Activated T-cell treated with anti-CD3 and anti-CD28 coated beads, Interleukin-2, amount 50 U/mL, for 1 hour (primary cell): ENCODE results near the gene CA14.
A peak's percentile ranks its signal among the peaks of the same experiment; 100 is the strongest.
"Not testable (repeated sequence)": the region's sequence is repeated elsewhere in the genome, so short reads cannot be mapped to it uniquely, and the experiment has no call there.

ENCODE experiments used
- DNase-seq: peaks from one replicate; pipeline ENCODE4 v3.0.0-alpha.2; 2020

Gene CA14

DNA sequence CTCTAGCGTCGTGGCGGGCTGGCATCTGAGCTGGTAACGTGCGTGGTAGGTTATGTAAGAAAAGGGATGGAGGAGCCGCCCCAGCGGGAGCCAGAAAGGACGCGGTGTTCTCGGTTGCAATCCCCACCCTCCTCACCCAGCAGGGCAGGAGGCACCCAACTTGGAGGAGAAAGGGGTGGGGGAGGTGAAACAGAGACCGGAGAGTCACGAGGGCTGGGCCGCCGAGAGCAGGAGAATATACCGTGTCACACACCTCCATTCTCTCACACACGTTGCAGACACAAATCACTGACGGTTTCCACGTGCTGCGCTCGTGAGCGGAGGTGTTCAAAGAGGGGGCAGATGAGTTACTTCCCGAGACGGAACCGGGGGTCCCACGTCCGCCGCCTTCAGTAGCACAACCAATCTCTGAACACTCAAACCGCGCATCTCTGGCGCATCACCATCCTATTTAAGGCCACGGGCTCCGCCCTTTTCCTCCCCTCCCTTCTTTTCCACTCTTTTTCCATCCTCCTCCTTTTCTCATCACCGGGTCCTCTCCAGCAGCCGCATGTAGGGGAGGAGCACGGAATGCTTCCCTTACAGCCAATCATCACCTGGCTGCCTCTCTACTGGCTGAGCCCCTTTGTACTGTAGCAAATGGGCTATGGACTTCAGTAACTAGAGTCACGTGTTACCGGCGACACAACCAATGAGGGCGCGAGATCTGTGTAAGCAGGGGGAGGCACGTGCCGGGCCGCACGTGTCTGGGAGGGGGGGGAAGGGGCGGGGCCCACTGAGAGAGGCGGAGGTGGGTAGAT is 24.4 kb downstream of the CA14 start, which contains the start of gene CIART:
CIART (plus strand) TSS at position 797 of the 800 bp plus-strand sequence. CDS start 714 bp downstream, outside the sequence.
- peak; percentile 72 for DNase-seq

DNA sequence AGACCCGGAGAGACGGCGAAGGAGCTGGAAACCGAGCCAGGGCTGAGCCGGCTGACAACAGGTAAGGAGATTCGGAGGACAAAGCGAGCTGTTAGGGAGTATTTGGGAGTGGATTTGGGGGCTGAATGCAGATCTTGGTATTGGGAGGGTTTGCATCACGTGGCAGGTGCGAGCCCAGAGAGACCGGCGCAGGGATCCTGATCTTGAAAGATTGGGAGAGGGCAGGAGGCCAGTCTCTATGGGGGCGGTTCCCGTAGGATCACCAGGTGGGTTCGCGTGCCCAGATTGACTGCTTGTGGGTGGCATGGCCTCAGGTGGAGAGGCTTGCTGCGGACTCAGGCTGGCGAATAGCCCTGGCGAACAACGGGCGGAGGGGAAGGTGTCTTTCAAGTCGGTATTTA is 25.0 kb downstream of the CA14 start:
- DNase-seq = no peak

DNA sequence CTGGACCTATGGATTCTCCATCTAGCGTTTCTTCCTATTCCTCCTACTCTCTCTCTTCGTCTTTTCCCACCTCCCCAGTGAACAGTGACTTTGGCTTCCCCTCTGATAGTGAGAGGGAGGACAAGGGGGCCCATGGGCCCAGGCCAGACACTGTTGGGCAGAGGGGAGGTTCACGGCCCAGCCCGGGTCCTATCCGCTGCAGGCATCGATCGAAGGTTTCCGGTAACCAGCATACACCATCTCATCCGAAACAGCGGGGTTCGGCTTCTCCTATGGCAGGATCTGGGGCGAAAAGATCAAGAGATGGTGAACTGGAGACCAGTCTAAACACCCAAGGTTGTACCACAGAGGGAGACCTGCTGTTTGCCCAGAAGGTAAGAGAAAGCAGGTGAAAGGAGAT is 25.7 kb downstream of the CA14 start:
- DNase-seq = no peak

DNA sequence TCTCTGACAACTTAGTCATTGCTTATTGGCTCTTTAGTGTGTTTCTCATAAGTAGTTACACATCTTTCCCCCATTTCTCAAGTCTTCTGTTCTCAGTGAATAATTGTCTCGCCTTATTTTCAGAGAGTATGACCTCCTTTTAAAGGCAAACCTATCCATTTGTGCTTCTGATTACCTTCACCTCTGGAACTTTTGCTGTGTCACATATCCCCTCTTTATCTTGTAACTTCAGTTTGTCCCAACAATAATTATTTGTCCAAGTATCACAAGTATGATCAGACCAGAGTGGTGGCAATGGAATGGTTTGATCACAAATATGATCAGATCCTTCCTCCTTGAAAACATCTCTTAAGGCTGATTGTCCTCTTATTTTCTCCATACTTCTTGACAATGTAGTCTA is 30.8 kb downstream of the CA14 start:
- DNase-seq = no peak

DNA sequence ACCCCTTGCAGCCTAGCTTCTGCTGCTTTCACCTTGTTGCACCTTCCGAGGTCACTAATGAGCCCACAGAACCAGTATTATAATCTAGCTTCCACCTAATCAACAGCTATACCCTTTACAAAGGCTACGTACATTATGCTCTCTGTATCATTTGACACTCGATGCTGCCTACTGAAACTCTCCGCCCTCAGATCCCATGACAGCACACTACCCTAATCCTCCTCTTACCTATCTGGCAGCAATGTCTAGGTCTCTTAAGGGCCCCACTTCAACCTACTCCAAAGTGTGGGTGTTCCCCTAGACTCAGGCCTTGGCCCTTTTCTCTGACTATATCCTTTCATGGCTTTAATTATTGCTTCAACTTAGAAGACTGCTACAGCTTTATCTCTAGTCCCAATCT is 31.2 kb downstream of the CA14 start:
- no peak for DNase-seq

DNA sequence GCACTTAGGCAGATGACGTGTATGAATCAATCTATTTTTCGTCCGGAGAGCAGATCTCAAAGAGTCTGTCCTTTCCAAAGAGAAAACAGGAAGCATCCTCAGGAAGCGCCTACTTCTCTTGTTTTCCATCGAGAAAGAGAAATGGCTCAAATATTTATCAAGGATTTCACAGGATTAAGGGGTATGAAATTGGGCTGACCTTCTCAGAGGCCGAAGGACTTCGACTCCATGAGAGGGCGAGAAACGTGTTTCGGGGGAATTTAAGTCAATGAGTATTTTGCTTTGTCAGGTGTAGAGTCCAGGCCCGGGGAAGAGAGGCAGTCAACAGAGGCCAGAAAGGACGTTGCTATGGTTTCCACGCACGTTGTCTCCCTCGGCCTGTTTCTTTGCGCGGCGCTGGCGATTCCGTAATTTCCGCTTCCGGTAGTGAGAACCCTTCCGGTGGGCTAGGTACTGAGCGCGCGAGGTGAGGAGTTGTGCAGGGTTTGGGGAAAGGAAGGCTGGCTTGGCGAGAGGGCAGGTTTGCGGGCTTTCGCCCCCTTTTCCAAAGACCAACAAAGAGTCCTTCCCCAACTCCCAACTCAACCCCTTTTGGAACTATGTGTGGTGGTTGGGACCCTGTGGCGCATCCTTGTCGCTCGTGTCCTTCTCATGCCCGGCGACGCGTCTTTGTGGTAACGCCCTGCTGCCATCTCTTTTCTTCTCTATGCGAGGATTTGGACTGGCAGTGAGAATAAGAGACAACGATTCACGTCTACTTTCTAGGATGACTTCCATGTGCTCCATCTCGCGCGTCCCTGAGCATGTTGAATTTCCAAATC is 36.1 kb downstream of the CA14 start, which contains the start of gene MRPS21:
MRPS21 (plus strand) TSS at position 429 of the 821 bp plus-strand sequence. CDS start 506 bp downstream, outside the sequence.
- peak; percentile 81 for DNase-seq

DNA sequence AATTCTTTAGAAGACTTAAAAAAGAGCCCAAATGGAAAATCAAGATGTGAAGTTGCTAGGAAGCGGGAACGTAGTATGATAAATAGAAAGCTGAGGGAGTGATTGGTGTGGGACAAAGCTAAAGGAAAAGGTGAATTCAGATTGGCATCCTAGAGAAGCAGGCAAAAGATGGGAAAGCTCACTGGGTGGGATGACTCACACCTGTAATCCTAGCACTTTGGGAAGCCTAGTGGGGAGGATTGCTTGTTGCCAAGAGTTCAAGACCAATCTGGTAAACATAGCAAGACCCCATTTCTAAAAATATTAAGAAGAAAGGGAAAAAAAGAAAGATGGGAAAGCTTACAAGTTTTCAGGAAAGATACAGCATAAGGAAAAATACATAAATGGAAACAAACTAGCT is 37.9 kb downstream of the CA14 start:
- no peak for DNase-seq

DNA sequence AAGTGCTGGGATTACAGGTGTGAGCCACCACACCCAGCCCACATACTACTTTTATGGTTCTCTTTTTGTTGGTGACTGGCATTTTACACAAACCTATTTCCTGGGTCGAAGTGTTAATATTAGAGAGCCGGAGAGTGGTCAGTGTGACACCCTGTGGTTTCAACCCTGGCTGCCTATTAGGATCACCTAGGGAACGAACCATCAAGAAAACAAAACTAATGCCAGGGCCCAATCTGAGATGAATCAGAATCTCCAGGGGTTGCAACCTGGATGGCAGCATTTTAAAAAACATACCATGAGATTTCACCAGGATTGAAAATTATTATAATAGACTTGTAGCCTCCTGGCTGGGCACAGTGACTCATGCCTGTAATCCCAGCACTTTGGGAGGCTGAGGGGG is 42.1 kb downstream of the CA14 start:
- no peak for DNase-seq

DNA sequence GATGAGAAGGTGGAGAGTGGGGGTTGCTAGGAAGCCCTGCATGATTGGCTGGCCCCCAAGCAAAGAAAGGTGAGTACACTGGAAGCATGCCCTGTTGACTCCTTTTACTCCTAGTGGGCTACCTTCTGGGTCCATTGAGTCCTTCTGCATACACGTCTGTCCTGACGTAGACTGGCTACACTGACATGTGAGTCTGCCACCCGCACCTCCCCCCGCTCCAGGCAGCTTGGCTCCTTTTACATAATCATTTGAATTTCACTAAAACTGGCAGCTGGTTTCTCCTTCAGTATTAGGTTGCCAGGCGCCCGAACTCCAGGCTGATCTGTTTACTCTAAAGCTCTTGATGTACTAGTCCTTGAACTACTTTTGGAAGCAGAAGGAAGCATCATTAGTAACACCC is 44.8 kb downstream of the CA14 start:
- no peak for DNase-seq

DNA sequence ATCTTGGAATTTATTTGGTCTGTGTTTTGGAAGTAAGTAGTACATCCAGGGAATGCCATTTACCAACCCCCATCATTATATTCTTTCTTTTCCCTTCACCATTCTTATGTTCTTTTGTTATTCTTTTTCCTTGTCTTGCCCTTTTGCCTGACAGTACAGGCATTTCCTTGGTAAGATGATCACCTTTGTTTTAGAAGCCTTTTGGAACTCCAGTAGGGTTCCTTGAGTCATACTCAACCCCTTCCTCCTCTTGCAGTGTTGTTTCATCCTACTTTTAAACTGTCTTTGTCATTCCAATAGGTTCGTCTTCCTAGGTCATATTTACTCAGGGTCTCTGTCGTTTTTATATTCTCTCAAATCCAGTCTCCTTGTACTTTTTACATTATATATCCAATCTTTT is 45.3 kb downstream of the CA14 start:
- DNase-seq = no peak

DNA sequence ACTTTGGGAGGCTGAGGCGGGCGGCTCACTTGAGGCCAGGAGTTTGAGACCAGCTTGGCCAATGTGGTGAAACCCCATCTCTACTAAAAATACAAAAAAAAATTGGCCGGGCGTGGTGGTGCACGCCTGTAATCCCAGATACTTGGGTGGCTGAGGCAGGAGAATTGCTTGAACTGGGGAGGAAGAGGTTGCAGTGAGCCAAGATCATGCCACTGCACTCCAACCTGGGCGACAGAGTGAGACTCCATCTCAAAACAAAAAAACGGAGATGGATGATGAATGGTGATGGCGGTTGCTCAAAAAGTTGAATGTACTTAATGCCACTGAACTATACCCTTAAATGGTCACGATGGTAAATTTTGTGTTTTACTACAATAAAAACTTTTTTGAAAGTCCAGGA is 51.0 kb downstream of the CA14 start:
- not testable (repeated sequence) for DNase-seq

DNA sequence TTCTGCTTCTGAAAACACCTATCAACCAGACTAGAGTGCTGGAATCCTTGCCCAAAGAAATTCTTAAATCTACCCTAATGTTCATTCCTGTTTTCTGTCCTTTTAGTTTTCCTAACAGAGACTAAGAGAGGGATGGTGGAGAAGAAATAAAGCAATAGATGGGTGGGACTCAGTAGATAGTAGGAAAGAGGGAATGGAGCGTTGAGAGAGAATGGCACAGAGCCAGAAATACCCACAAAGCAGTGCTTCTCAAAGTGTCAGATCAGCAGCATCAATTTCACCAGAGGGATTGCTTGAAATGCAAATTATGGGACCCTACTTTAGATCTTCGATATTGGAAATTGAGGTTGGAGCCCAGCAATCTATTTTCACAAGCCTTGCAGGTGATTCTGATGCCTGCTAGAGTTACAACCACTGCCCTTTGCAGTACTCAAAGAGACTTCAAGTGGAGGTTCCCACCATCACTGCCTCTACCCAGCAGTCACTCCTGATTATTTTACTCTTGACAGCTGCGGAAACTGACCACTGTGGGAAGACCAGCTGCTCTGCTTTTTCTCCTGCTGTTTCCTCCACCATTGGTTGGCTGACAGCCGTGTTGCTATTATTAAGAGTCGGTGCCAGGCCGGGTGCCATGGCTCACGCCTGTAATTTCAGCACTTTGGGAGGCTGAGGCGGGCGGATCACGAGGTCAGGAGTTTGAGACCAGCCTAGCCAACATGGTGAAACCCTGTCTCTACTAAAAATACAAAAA is 52.4 kb downstream of the CA14 start:
- DNase-seq = no peak

DNA sequence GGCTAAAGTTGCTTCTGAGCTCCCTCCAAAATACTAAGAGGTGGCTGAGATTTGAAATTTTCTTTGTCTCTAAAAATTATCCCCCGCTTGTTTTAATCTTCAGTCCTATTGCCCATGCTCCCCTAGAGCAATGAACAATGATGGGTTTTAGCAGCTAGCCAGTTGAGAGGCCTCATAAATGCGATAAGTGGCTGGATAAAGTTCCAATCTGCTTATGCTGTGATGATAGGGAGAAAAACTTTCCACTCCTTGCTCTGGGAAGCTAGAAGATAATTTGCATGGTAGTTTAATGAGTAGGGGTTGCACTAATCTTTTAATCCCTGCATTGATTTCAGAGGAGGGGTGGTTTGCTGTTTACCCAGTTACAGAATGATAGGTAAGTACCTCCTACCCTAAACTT is 54.2 kb downstream of the CA14 start:
- no peak for DNase-seq
